Mucosa of gallbladder (tissue), 1 donor: ENCODE results near the gene BPIFA1. TPM values are rescaled to one million over a fixed set of nuclear protein-coding genes. Genes with fewer than 3 reads are reported as not detected.

Source experiments
- DNase-seq: peaks from one replicate; pipeline ENCODE4 v3.0.0-alpha.2; 2020; ENCODE audit warnings: low spot score
- total RNA-seq: library from RNA; stranded (reverse); gene quantifications from one replicate; pipeline ENCODE4 v1.2.1, GENCODE V29; 2021
- donor health status: DM: no; HTN: no; CAD: no.

BPIFA1 gene
- total RNA-seq, 1 donor from 2014 or later = not detected

DNA sequence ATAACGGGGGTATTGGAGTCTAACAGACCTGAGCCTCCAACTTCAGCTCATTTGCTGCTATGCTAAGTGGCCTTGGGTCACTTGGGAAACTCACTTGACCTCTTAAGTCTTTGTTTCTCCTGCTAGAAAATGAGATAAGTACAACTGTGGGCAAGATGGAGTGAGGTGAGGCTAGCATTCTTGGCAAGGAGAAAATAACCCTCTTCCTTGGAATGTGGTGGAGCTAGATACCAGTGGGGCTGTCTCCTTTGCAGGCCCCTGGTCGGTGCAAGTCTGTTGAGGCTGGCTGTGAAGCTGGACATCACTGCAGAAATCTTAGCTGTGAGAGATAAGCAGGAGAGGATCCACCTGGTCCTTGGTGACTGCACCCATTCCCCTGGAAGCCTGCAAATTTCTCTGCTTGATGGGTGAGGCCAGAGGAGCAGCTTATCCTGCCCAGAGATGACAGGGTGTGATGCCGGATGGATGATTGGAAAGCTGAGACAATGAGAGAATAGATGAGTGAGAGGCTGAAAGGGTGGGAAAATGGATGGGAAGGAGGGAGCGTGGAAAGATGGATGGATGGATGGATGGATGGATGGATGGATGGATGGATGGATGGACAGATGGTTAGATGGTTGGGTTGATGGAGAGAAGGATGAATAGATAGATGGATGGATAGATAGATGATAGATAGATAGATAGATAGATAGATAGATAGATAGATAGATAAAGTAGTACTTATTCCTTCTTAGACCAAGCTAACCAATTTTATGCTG is 4.4 kb downstream of the BPIFA1 start:
- DNase-seq = no peak

DNA sequence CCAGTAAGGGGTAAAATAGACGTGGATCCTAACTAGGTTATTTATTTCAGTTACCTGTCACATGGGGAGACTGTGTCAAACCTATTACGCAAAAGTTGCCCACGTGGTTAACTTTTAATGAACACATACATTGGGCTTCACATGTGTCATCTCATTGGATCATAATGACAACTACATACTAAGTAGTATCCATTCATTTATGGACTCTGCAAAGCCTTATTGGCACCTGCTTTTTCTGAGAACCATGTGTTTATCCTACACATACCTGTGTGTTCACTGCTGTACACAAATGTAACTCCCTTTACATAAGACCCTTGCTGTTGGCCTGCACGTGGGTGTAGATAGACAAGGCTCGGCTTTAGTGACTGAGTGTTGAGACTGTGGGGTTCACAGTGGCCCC is 5.1 kb downstream of the BPIFA1 start:
- no peak for DNase-seq

DNA sequence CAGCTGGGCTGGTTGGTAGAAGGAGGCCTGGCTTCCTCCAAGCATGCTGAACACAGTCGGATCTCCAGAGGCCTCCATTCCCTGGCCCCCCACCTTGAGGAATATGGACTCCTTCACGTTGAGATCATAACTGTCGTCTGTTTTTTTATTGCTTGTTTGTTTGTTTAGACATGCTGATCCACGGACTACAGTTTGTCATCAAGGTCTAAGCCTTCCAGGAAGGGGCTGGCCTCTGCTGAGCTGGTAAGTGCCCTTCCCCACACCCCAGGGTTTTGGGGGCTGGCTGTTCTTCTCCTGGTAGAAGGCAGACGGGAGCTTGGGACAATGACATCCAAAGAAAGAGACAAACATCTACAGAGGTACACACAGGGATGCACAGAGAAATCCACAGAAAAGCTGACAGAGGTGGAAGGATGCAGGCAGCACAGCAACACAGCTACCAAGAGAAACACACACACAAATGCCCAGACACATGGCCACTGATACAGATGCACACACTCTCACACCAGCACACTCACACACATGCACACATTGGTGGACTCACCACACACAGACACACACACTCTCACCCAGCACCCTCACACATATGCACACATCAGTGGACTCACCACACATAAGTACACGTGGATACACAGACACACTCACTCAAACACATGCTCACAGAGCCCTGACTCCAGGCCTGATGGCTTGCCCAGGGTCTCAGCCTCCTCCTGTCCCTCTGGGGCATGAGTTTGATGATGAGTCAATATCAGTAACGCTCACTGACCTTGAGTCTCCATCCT is 6.7 kb downstream of the BPIFA1 start:
- no peak for DNase-seq

DNA sequence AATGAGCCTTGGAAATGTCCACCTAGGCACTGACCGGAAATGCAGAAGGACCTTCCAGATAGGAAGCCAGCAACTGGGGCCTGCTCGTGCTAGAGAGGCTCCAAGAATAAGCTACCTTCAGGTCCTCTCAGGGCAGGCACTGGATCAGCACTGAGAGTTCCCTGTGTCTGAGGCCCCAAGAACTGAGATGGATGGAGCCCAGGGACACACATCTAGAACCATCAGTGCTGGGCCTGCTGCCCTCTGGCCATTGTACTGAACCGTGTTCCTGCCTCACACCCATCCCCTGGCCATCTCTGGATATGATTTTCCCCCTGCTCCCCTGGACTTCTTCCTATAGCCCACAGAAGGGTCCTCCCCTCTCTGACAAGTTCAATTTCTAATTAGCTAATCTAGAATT is 10.3 kb downstream of the BPIFA1 start:
- DNase-seq = no peak

DNA sequence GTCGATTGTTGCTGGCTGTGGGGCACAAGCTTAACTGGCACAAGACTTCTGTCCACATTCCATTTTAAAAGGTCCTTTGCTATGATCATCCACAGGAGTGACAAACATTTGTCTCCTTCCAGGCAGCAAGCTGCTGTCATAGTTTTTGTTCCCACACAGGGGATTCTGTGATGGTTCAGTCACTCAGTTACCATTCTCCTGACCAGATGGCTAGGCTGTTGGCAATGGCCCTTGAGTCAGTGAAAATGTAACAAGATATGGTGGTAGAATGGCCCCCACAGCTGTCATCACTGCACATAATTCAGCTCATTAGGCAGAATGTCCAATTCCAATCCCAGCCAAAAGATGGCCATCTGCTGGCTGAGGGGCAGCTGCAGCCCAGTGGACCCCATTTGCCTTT is 13.7 kb downstream of the BPIFA1 start:
- DNase-seq = no peak

DNA sequence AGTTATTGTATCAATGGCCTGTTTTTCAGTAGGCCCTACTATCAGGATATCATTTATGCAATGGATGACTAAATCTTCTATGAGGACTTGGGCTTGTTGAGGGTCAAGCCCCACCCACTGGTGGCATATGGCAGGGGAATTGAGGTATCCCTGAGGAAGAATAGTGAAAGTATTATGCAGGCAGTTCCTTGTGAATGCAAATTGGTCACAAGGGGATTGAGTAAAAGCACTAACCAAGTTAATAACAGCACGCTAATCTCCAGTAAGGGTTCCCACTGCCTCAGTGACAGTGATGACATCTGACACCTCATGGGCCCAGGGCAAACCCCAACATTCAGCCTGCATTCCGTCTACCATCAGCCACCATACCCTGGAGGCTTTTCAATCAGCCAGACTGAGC is 14.9 kb downstream of the BPIFA1 start:
- no peak for DNase-seq

DNA sequence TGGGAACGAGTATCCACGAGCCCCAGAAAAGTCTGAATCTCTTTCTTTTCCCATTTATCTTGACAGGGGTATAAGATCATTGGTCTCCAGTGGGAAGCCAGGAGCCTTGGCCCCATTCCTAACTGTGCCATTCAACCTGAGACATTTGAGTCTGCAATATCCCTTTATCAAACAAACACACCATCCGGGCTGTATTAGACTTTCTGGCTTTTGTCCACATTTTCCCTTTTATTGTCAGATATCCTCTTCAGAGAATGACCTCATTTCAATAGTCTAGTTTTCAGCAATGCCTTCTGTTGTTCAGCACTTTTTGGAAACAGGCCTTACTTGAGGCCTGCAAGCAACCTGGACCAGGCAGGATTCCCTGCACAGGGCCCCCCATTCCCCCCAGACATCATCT is 15.7 kb downstream of the BPIFA1 start:
- DNase-seq = no peak

DNA sequence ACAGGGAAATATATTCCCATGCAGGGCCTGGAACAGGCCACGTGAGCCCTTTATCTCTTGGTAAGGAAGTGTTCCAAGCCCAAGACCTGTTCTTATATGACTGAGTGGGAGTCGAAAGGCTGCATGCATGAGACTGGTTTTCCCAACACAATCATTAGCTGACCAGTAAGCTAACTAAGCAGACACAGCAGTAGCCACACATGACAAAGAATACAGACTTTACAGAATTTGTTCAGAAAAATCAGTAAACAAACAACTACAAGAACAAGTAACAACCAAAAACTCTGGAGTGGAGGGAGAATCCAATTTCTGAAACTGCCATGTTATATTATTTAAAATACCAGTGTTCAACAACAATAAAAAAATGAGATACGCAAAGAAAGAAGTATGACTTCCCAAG is 16.7 kb downstream of the BPIFA1 start:
- DNase-seq = no peak

DNA sequence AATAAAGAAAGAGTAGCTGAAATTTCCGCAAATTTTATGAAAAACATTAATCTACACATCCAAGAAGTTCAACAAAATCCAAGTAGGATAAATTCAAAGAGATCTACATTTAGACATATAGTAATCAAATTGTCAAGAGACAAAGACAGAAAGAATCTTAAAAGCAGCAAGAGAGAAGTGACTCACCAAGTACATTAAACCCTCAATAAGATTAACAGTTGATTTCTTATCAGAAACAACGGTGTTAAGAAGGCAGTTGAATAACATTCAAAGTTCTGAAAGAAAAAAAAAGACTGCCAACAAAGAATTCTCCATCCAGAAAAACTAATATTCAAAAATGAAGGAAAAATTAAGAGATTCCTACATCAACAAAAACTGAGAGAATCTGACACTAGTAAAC is 19.2 kb downstream of the BPIFA1 start:
- no peak for DNase-seq

DNA sequence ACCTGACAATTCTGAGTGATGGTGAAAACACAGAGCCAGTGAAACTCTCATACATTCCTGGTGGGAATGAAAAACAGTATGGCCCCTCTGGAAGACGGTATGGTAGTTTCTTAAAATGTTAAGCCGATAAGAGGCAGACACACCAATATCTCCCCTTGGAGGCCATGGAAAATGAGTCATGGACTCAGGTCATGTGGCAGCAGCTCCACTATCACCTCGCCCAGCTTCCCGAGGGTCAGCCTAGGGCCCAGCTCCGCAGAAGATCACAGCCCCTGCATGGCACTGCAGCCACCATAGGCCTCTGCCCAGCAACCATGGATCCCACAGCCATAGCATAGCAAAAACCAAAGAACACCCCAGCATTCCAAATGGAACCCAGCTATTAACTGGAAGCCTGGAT is 21.4 kb downstream of the BPIFA1 start:
- DNase-seq = no peak

DNA sequence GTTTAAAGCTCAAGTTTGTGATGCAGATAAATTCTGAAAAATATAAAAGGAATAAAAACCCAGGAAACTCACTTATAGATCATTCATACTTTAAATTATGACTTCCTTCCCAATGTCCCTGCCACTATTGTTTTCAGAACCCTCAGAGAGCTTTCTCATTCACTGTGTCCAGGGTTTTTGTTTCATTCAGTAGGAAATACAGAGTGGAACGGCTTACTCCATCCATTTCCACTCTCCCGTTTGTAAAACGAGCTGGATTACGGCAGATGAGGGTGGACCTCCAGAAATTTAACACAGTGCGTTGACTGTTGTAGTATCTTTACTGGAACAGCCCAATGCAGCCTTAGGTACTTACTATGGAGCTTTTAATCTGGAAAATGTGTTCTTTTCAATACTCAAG is 23.6 kb downstream of the BPIFA1 start:
- DNase-seq = no peak

DNA sequence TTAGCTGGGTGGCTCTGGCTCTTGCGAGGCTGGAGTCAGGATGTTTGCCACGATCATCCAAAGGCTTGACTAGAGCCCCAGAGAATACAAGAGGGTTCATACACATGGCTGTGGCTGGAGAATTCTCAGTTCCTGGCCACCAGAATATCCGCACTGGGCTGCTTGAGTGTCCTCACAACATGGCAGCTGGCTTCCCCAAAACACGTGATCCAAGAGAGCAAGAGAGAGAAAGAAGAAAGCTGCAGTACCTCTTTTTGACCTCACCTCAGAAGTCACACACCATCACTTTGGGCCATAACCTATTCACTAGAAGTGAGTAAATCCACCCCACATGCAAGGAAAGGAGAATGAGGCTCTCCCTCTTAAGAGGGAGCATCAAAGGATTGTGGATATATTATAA is 25.7 kb downstream of the BPIFA1 start:
- no peak for DNase-seq

DNA sequence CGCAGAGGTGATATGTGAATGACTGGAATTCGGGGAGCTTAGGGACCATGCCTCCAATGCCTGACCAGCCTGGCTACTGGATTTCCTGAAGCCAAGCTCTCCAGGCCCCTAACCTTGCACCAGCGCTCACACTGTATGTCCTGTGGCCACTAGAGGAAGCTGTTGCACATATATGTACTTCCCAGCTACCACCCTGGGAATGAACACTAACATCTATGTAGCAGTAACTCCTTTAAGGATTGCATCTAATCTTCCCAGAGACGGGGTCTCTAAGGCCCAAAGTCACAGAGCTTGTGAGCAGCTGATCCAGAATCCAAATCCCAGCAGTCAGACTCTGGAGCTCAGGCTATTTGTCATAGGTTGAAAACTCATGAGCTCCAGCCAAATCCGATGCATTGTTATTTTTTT is 26.9 kb downstream of the BPIFA1 start:
- DNase-seq = peak; percentile 41

DNA sequence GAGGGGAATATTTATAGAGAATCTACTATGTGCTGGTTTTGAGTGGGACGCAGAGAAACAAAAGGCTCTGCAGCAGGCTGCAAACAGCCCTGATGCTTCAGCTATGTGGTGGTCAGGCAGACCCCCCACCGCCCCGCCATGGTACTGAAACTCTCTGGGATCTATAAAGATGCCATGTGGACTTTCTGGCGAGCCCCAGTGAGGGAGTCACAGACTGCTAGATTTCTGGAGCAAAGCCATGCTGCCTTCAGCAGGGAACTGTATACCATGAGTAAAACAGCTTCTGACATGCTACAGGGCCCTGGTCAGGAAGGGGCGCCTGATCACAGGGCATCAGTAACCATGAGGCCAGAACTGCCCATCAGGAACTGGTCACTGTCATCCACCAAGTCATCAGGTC is 28.0 kb downstream of the BPIFA1 start:
- DNase-seq = no peak

DNA sequence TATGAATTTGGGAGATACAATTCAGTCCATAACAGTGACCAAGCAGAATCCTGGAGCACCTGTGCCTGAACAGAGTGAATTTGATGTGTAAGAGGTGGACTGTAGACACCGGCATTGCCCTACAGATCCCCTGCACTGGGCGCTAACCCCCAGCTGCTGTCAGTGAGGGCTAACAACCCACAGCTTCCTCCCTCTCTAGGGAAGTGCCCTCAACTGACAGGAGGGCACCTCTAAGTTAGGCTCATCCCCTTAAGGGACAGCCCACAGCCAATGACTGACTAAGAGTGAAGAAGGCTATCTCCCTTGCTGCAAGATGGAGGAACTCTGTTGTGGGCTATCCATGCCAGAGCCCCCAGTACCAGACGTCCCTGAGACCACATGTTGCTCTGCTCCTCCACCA is 31.9 kb downstream of the BPIFA1 start:
- no peak for DNase-seq

DNA sequence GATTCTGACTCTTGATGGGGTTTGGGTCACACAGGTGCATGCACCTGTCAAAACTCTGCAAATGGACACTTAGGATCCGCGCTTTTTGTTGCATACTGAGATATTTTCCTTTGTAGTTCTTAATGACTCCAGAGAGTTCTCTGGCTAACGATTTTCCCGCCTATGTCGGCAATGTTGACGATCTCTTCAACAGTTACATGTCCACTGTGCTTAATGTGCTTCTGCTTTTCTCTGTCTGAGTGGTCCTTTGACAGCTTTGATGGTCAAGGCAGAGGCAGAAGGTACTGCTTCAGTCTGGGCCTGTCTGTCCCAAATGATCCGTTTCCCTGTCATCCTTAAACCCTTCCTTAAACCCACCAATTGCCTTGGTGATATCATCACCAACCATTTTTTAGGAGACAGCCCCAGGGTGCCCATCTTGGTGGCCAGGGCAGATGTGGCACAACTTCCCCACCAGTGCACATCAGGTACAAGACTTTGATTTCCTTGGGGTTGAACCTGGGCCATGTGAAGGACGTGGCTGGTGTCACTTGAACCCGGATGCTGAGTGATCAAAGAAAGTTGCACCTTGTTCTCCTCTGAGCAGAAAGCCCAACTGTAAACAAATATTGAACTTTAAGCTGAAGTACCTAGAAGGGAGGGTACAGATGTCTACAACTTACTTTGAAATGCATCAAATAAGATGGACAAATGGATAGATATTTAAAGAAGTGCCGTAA is 36.5 kb downstream of the BPIFA1 start:
- DNase-seq = no peak

DNA sequence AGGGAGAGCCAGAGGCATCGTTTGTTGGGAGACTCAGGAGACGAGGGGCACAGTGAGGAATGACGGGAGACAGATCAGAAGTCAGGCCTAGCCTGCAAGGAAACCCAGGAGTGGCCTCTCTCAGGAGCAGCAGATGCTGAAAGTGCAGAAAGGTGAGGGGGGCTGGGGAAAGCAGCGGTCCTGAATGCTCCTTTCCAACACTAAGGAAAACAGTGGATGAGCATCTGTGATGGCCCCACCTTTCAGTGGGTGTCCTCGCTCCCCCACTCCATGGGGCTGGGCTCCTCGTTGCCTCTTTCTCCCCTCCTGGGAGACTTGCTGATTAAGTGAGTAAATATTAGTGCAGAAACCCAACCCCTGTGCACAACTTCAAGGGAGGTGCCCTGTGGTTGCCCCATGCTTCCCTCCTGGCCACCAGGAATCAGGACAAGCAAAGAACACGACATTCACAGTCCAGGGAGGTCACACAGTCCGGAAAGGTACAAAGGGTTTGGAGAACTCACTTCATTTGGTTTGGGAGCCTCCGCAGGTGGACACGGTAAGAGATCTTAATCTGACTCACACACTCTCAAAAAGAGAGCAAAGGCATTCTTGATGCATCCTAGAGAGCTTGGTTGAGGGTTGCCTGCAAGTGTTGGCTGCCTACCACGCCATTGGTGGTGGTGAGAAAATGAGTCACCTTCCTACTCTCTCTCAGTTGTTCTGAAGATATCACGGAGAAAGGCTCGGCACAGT is 37.5 kb downstream of the BPIFA1 start:
- no peak for DNase-seq

DNA sequence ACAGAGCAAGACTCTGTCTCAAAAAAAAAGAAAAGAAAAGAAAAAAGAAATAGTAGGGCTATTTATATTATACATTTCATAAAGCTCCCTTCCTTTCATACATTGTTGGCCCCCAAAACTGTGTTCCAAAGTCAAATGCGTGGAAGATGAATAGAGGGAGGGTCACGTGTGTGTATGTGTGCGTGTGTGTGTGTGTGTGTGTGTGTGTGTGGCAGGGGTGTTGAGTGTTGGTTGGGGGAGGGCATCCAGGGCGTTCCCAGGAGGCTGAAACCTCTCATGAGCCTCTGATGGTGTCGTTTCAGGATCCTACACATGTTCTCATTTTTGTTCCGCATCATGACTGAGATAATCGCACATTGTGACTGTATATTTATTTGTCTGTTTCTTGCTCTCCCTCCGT is 39.4 kb downstream of the BPIFA1 start:
- no peak for DNase-seq

DNA sequence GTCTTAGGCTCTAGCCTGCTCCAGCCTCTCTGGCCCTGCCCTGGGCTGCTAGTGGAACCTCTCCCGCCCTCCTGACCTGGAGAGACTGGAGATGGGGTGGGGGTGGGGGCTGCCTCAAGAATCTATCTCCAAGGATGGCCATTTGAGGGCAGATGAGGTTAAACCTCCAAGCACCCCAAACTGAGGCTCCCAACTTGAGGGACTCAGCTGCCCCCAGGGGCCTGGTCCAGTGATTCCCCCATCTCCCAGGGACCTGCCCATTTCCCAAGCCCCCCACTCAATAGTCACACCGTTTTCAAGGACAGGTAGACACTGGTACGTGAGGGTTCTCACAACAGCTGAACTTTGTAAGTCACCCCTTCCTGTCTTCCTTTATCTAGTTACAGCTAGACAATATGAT is 40.1 kb downstream of the BPIFA1 start:
- DNase-seq = no peak

DNA sequence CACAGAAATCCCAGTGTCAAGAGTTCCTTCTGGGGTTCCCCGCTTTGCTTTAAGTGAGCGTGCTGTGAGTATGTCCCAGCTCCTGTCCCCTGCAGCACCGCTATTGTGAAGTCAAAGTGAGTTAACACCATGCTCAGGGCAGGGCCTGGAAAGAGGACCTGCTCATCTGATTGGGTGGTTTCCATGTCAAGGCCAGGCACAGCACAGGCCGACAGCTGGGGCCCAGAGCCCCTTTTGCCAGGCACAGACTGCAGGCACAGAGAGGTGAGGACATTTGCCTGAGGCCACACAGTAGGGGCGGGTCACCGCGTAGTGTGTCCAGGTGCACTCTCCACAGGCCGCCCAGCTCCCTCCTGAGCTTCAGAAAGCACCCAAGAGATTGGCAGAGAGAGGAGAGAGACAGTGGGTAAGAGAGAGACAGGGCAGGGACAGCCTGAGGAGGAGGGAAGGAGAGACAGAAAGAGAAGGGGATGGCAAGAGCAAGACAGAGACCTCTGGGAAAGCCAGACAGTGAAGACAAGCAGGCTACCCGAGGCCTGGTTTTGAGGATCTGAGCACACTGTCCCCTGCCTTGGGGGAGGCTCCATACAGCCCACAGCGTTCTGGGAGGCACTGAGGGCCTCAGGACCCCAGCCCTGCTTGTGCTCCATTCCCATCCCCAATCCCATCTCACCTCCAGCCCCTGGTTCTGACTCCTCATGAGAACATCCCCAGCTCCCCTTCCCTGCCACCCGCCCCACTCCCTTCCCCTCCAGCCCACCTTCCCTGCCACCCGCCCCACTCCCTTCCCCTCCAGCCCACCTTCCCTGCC is 40.7 kb downstream of the BPIFA1 start:
- DNase-seq = no peak
